Chondrocyte (in vitro differentiated cells): ENCODE data around the gene CEP55. TPM values are rescaled to one million over a fixed set of nuclear protein-coding genes. Genes with fewer than 3 reads are reported as not detected.

Experiments
- DNase-seq: peaks from one replicate; pipeline ENCODE4 v3.0.0; 2021; ENCODE audit warnings: mixed read lengths, low spot score
- H3K27ac Mint-ChIP-seq: one replicate; pipeline ENCODE4 v1.8.0; 2021; ENCODE audit warnings: mild to moderate bottlenecking, moderate library complexity, mixed read lengths; ENCODE audit not compliant: unreplicated experiment
- H3K27me3 Mint-ChIP-seq: 2 replicates; pipeline ENCODE4 v1.8.0; 2021; ENCODE audit warnings: low read depth, mixed read lengths
- H3K36me3 Mint-ChIP-seq: 2 replicates; pipeline ENCODE4 v1.8.0; 2021; ENCODE audit warnings: low read depth, mixed read lengths
- H3K4me1 Mint-ChIP-seq: 2 replicates; pipeline ENCODE4 v1.8.0; 2021; ENCODE audit warnings: low read depth, mild to moderate bottlenecking, mixed read lengths
- H3K4me3 Mint-ChIP-seq: one replicate; pipeline ENCODE4 v1.8.0; 2021; ENCODE audit warnings: mild to moderate bottlenecking, moderate library complexity, mixed read lengths; ENCODE audit not compliant: unreplicated experiment
- H3K9me3 Mint-ChIP-seq: 2 replicates; pipeline ENCODE4 v1.8.0; 2021; ENCODE audit warnings: low read depth, mixed read lengths
- CTCF ChIP-seq: fragments of 200-600 bp; sonication (generic); IDR thresholded peaks from 2 replicates; pipeline ENCODE4 v1.5.0; 2021; ENCODE audit warnings: antibody characterized with exemption, mild to moderate bottlenecking, moderate library complexity
- total RNA-seq: library from RNA; stranded (reverse); gene quantifications from 3 replicates; pipeline ENCODE4 v1.2.1, GENCODE V29; 2021

CEP55 gene
- total RNA-seq, 1 donor from 2014 or later = 9.3 TPM

DNA sequence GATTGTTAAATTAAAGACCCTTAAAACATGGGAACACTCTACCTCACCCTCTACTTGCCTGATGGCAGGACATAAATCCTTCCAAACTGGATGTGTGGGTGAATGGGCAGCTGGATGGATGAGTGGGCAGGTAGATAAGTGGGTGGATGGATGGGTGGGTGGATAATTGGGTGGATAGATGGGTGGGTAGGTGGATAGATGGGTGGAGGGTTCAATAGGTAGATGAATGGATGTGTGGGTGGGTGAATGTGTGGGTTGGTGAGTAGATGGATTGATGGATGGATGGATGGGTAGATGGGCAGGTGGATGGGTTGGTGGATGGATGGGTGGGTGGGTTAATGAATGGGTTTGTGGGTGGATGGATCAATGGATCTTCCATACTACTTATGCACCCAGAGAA, 51.1 kb downstream of the CEP55 start:
- no peak overlapping the region for H3K4me3 Mint-ChIP-seq
- H3K9me3 Mint-ChIP-seq = no peaks in the 10 kb centered on the region
- no peaks in the 10 kb centered on the region for H3K36me3 Mint-ChIP-seq
- DNase-seq = no peak
- H3K27me3 Mint-ChIP-seq = no peaks in the 10 kb centered on the region
- H3K4me1 Mint-ChIP-seq = peaks cover 11% of the 10 kb centered on the region
- TF ChIP-seq CTCF = no peak
- H3K27ac Mint-ChIP-seq = no peak overlapping the region

DNA sequence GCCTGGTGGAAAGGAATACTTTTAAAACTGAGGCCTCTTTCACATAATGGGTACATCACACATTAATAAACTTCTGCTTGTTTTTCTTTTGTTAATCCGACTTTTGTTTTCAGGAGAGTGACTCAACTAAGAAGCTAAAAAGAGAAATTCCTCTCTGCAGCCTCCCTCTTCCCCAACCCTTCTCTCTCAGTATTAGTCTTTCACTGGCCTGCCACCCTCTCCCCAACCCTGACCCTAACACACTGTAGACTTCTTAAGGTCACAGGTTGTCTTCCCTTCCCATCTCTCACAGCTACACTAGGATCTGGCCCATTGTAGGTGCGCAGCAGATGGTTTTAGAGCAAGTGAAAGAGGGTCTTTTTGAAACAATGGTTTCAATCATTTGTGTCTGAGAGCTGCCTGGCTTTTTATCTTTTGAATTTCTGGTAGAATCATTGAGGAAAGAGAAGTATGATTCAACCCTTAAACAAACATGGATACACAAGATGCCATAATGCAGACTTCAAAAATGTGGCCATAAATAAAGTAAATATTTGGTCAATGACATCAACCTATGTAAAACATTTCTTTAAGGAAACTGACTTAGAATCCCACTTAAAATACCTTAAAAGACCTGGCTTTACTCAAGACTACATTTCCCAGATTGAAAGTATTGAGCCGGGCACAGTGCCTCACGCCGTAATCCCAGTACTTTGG, 52.1 kb downstream of the CEP55 start:
- TF ChIP-seq CTCF = no peak
- no peaks in the 10 kb centered on the region for H3K36me3 Mint-ChIP-seq
- H3K4me3 Mint-ChIP-seq = no peak overlapping the region
- no peak for DNase-seq
- H3K9me3 Mint-ChIP-seq = no peaks in the 10 kb centered on the region
- peaks cover 10% of the 10 kb centered on the region for H3K4me1 Mint-ChIP-seq
- H3K27me3 Mint-ChIP-seq = no peaks in the 10 kb centered on the region
- peak overlapping the region; percentile 82 for H3K27ac Mint-ChIP-seq

GRCh38 chr10:93550606-93551005, 54.2 kb downstream of the CEP55 start:
- H3K4me3 Mint-ChIP-seq = no peak overlapping the region
- no peak for DNase-seq
- H3K4me1 Mint-ChIP-seq = peaks cover 19% of the 10 kb centered on the region
- TF ChIP-seq CTCF = no peak
- H3K27me3 Mint-ChIP-seq = no peaks in the 10 kb centered on the region
- no peaks in the 10 kb centered on the region for H3K36me3 Mint-ChIP-seq
- H3K27ac Mint-ChIP-seq = no peak overlapping the region
- no peaks in the 10 kb centered on the region for H3K9me3 Mint-ChIP-seq

GRCh38 chr10:93552780-93553179, 56.4 kb downstream of the CEP55 start:
- TF ChIP-seq CTCF = no peak
- Mint-ChIP-seq H3K4me1 (peaks cover 19% of the 10 kb centered on the region), H3K4me3 (no peak overlapping the region), H3K27ac (no peak overlapping the region), H3K27me3 (no peaks in the 10 kb centered on the region), H3K36me3 (no peaks in the 10 kb centered on the region), H3K9me3 (no peaks in the 10 kb centered on the region)
- no peak for DNase-seq

DNA sequence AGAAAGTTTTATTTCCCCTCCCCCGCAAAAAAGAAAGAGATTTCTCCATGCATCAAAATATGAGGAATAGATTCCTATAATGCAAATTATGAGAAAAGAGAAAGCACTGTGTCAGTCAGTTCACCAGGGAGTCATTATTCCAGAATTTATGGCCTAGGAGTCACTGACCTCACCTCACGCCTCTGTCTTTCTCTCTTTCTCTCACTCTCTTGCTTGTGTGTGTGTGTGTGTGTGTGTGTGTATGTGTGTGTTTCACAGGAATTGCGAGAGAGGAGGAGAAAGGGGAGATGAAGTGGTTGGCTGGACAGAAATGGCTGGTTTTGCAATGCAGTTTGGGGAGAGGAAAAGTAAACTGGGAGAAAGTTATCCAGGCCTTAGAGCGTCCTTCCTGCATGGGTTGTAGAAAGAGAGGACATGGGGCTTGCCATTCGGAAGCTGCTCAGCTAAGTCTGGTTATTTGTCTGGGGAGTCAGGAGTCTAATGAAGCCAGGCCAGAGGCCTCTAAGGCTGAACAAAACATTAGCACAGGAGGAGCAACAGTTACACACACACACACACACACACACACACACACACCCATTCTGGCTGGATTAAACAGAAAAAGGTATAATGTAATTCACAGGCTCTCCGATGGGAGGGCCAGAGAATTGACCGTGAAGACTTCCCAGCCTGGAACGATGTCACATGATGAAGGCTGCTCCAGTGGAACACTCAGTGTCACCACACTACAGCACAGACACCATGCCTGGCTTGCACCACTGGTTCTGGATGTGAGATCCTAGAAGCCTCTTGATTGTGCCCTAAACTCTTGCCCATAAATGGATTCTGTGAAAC, 57.3 kb downstream of the CEP55 start:
- TF ChIP-seq CTCF = no peak
- no peaks in the 10 kb centered on the region for H3K36me3 Mint-ChIP-seq
- no peak overlapping the region for H3K27ac Mint-ChIP-seq
- no peak for DNase-seq
- no peak overlapping the region for H3K4me3 Mint-ChIP-seq
- no peaks in the 10 kb centered on the region for H3K27me3 Mint-ChIP-seq
- H3K9me3 Mint-ChIP-seq = no peaks in the 10 kb centered on the region
- H3K4me1 Mint-ChIP-seq = peaks cover 13% of the 10 kb centered on the region
